Activated CD8-positive, alpha-beta memory T cell treated with anti-CD3 and anti-CD28 coated beads for 48 hours (primary cell): ENCODE measurements around the gene SMOC2.
"Not testable (repeated sequence)": the region's sequence is repeated elsewhere in the genome, so short reads cannot be mapped to it uniquely, and the experiment has no call there.

Experiments used
- DNase-seq, 3 experiments: peaks; one replicate each; pipeline ENCODE4 v3.0.0-alpha.2; 2020; ENCODE audit warnings: low read depth in 2 of 3, low spot score in 2 of 3

SMOC2 gene

DNA sequence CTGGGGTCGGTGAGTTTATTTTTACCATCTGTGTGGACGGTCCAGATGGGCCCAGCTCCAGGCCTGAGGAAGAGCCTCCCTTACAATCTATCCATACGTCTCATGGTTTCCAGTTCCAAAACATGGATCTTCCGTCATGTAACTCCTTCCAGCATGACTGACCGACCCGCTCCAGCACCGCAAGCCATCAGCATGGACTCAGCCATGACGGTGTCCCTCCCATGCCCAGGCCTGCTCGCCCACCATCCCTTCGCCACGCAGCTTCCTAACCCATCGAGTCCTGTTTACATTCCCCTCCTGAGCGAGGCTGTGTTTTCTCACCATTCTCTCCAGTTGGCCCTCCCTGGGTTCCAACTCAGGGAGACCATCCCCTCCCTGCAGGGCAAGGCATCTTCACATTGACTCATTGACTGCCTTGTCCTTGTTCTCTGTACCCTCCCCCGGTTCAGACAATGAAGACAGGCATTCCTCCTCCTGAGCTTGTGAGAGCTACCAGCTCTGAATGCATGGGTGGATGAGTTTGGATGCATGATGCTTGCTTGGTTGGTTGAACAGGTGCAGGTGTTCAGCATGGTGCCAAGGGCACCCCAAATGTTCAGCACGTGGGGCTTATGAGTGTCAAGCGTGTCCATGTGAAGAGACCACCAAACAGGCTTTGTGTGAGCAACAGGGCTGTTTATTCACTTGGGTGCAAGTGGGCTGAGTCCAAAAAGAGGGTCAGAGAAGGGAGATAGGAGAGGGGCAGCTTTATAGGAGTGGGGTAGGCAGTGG, 235.8 kb downstream of the SMOC2 start:
- DNase-seq: no peak

- not testable (repeated sequence) for DNase-seq
Measured at GRCh38 chr6:168677323-168677781, 236.4 kb downstream of the SMOC2 start.

GRCh38 chr6:168678077-168678476, 237.1 kb downstream of the SMOC2 start:
- DNase-seq: no peak

GRCh38 chr6:168678588-168678987, 237.6 kb downstream of the SMOC2 start:
- DNase-seq: no peak

DNA sequence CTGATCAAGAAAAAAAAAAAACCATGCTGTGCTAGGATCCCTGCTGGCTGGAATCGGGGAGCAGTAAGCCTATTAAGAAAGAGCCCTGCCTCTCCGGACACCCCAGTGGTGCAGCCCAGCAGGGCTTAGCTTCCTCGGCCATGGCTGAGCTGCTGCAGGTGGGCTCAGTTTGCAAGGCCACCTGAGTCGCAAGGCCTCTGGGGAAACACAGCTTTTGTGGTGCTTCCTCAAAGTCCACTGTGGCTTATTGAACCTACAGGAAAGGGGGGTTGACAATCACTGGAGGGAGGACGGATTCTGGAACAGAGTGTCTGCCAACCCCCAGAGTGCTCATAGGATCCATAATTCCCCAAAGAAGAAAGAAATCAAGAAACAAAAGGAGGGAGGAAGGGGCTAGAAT, 240.8 kb downstream of the SMOC2 start:
- DNase-seq: no peak

DNA sequence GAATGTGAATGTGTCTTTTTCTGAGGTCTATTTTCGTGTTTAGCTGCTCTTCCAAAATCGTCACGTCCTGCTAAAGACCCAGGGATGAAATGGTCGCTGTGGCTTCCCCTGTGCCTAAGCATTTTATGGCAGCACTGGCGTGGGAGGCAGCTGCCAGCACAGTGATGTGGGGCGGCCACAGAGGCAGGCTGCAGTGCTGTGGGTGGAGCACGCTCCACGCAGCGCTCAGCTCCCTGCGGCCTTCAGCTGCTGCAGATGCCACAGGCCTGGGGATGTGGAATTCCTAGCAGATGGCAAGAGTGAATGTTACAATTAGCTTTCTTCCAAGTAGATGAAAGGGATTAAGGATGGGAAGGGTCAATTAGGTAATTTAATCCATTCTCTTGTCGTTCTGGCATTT, 242.6 kb downstream of the SMOC2 start:
- DNase-seq: no peak

DNA sequence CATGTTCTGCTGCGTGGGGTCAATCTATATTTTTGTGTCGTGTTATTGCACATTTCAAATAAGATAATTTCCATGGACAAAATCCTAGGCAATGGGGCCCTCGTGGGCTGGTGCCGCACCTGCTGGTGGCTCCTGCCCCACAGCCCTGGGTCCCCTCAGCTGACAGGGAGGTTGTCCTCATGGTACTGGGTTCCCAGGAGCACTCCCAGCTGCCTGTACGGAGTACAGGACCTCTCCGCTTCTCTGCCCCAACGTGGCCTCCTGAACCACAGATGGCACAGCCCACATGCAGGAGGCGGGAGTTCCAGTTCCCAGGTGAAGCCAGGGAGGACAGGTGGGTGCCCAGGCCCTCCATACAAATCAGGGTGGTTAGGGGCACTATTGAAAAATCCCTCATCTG, 243.5 kb downstream of the SMOC2 start:
- DNase-seq: no peak

DNA sequence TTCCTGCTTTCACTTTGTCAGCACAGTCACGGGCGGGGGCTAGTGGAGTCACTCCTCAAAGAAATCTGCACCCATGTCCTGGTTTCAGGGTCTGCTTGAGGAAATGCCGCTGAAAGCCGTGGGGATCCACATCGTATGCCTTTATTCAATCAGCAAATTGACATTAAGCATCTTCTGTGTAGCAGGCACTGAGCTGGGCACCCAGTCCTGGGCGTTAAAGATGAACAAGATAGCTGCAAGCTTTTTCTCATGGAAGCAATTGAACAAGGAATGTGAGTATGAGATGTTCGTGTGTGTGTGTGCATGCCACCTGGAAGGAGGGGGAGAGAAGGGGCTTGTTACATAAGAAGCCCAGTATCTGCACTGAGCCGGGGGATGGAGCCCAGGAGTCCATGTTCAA, 243.9 kb downstream of the SMOC2 start:
- no peak for DNase-seq

DNA sequence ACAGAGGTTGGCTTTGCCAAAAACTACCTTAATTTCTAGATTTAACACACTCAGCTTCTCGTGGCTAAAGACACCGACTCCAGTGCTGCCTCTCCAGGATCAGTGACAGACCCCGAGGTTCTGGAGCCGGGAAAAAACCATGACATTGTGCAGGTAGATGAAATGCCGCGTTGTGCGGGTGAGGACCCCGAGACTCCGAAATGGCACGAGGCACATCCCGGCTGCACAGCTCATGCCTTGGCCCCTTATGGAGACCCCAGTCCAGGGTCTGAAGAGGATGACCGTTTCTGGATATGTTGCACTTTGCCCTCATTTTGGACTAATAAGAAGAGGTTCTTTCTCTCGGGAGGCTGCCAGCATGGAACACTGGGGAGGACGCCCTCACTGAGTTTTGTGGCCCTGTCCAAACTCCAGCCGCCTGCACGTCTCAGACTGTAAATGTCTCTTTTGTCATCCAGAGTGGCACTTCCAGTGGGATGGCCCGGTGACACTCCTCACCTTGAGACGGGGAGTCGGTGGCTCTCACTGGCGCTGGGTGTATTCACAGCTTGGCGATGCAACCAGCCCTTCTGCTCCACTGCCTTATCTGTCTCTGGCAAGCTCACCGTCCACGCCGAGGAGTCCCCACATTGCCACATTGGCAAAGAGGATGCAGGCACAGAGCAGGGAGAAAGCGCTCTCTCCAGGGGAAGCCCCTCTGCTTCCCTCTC, 245.2 kb downstream of the SMOC2 start:
- no peak for DNase-seq

GRCh38 chr6:168686831-168687730, 246.1 kb downstream of the SMOC2 start:
- DNase-seq: no peak

GRCh38 chr6:168690271-168690670, 249.3 kb downstream of the SMOC2 start:
- no peak for DNase-seq

DNA sequence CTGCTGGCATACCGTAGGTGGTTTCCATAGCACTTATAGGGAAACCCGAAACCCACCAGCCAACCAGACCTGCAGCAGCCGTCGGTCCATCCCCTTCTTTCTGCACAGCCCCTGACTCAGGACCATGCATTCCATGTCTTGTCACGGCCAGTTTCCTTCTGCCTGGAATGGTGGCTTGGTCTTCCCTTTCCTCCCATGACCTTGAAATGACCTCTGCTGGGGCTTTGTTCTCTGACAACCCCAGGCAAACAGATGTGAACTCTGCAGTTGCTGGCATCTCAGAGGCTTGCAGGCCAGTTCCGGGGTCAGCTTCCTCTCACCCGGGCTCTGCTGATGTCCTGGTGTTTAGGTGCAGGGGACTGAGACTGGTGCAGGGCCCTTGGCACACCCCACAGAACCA, 250.8 kb downstream of the SMOC2 start:
- DNase-seq: no peak

- no peak for DNase-seq
Measured at GRCh38 chr6:168692193-168692914, 251.4 kb downstream of the SMOC2 start.

- DNase-seq: not testable (repeated sequence)
Measured at GRCh38 chr6:168692915-168693257, 251.9 kb downstream of the SMOC2 start.

DNA sequence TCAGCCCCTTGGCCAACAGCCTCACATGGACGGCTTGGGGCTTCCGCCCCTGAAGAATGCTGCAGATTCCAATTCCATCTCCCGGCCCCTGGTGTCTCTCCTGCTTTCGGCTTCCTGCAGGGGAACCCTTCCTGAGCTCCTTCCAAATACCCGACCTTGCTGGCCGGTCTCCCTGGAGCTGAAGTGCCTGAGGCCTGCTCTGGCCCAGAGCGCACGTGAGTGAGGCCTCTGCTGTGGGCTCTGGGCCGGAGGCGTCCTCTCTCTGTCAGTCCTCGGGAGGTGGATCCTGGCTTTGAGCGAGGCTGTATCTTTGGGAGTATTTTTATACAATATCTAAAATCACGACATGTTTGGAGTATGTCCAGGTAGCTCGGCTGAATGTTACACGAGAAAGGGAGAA, 253.8 kb downstream of the SMOC2 start:
- not testable (repeated sequence) for DNase-seq

DNA sequence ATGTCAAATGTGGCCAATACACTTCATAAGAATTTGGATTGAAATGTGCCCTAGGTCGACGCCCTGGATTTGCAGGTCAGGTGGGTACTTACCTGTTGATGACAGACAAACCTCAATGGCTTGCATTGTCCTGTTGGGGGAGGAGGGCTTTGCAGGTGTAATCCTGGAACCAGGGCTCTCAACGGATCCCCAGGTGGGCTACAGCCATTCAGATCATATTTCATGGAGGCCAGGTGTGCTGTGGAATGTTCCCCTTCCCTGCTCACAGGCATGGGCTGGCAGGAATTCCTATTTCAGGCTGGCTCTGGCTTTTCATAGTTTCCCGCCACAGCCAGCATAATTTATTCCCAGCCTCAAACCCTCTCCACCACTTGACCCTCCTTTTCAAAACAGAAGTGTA, 254.7 kb downstream of the SMOC2 start:
- DNase-seq: no peak

DNA sequence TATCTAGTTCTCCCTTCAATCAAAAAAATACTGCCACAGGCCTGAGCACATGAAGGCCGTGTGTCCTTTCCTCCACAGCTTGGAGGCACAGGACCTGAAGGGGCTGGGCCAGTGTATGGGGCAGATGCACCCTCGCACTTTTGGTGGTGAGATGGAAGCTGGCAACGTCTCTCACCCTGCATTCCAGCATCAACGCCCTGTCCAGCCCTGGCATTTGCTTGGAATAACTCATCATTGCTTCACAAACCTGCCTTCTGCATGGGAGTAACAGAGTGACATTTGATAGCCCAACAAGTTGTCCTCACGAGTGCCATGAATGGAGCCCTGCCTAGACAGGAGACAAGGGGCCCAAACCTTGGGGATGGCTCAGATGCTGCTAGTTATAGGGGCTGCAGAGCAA, 257.9 kb downstream of the SMOC2 start:
- no peak for DNase-seq

- DNase-seq: no peak
Measured at GRCh38 chr6:168699631-168700295, 258.8 kb downstream of the SMOC2 start.

- DNase-seq: no peak
Measured at GRCh38 chr6:168700880-168701279, 259.9 kb downstream of the SMOC2 start.

- DNase-seq: no peak
Measured at GRCh38 chr6:168703990-168704389, 263.0 kb downstream of the SMOC2 start.
